ENCODE measurements around the gene CIART. TPM values are rescaled to one million over a fixed set of nuclear protein-coding genes. Genes with fewer than 3 reads are reported as not detected.

The CIART gene
- total and polyA plus RNA-seq, 2 of the 8 experiments (the other 6 are each of a cell fraction or from before 2014, with no cell fraction given) = 9.6 to 33.3 TPM

DNA sequence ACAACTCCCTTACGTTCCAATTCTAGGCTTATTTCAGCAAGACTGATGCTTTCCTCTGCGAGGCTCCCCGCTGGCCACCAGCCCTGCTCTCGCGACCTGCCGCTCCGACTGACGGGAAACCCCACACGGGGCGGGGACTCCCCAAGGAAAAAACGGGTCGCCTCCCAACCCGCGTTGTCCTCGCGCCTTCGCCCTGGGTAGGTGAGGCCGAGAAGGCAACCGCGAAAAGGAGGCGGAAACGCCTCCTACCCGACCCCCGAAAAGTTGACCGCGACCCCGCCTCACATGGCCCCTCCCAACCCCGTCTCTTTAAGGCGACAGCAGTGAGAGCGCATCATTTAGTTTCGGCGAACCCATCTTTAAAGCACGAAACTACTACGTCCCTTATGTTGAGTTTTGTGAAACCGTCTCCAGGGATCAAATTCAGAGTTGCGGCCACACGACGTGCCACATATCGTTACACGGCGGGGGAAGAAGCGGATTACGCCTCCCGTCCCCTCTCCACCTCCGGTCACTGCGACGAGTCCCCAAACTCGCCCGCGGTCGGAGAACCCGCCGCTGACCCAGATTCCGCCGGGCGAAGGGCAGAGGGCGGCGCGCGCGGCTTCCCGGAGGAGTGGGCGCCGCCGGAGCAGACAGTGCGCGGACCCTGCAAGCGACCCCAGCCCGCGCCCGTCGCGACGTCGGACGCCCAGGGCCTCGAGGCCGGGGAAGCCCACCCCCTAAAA is 47.6 kb upstream of the CIART start (continued):
- no peak for TF ChIP-seq SIX5 (IDR thresholded peaks at IDR 0.05; ENCODE audit: low read depth, low read length)
- TF ChIP-seq RBBP5 (IDR thresholded peaks at IDR 0.05; ENCODE audit: borderline replicate concordance, low read depth, low read length) = no peak; the same call in 1 of the 2 replicates
- TF ChIP-seq BACH1 (IDR thresholded peaks at IDR 0.05; ENCODE audit: low read length) = no peak
- TF ChIP-seq SIN3A (conservative IDR thresholded peaks at IDR 0.05 in 1 of 2, IDR thresholded peaks at IDR 0.05 in 1 of 2; ENCODE audit: low read depth in 1 of 2, low read length in 2 of 2) = peak in 1 of 2 experiments; percentile 73; a peak in 2 of 4 replicates
- TF ChIP-seq RFX5 (IDR thresholded peaks at IDR 0.05; ENCODE audit: borderline replicate concordance, low read depth, low read length) = no peak
- TF ChIP-seq YY1 (IDR thresholded peaks at IDR 0.05; ENCODE audit: low read depth, low read length) = peak; percentile 7; the same call in 1 of the 2 replicates
- TF ChIP-seq TAF7 (optimal IDR thresholded peaks at IDR 0.05; ENCODE audit: borderline replicate concordance, low read depth, low read length) = peak; percentile 74
- peak; percentile 67; the same call in 1 of the 2 replicates for TF ChIP-seq SP4 (IDR thresholded peaks at IDR 0.05; ENCODE audit: low read length)
- TF ChIP-seq RAD21 (IDR thresholded peaks at IDR 0.05 in 1 of 2, conservative IDR thresholded peaks at IDR 0.05 in 1 of 2; ENCODE audit: low read depth in 2 of 2, low read length in 2 of 2) = no peak
- no peak for TF ChIP-seq SIRT6 (IDR thresholded peaks at IDR 0.05; ENCODE audit: low read length)
- peak; percentile 26; the same call in 1 of the 2 replicates for TF ChIP-seq CHD1 (IDR thresholded peaks at IDR 0.05; ENCODE audit: low read depth, low read length)
